Lung (tissue), 12 donors: Measurements from ENCODE around the gene EGFR. TPM values are rescaled to one million over a fixed set of nuclear protein-coding genes. Genes with fewer than 3 reads are reported as not detected.

Experiments used
- ATAC-seq: fragments of 200-7000 bp; cut with Tn5 transposase; one replicate; pipeline ENCODE4 v1.9.1; 2020; ENCODE audit warnings: moderate number of reproducible peaks; ENCODE audit not compliant: insufficient read depth, low FRiP score
- DNase-seq, 3 donors: peaks; one replicate each; pipeline ENCODE4 v3.0.0-alpha.2; 2013 to 2017
- H3K27ac ChIP-seq, 2 donors: one replicate each; pipeline ENCODE4 v1.5.1; 2013; ENCODE audit warnings: mild to moderate bottlenecking in 2 of 2, moderate library complexity in 2 of 2, control low read depth in 1 of 2, inconsistent platforms in 1 of 2, low read depth in 1 of 2, low read length in 1 of 2
- H3K27me3 ChIP-seq, 3 donors: one replicate each; pipeline ENCODE4 v1.5.1; 2013; ENCODE audit warnings: low read length in 2 of 3; ENCODE audit not compliant: control insufficient read depth in 3 of 3, insufficient read depth in 3 of 3
- H3K36me3 ChIP-seq, 4 donors: one replicate each; pipeline ENCODE4 v1.5.1; 2013; ENCODE audit warnings: low read length in 4 of 4, mild to moderate bottlenecking in 1 of 4, moderate library complexity in 1 of 4; ENCODE audit not compliant: control insufficient read depth in 4 of 4, insufficient read depth in 4 of 4
- H3K4me1 ChIP-seq, 5 donors: one replicate each; pipeline ENCODE4 v1.5.1; 2013; ENCODE audit warnings: low read length in 5 of 5, mild to moderate bottlenecking in 2 of 5, moderate library complexity in 1 of 5; ENCODE audit not compliant: control insufficient read depth in 5 of 5, insufficient read depth in 5 of 5
- H3K4me3 ChIP-seq: one replicate; pipeline ENCODE4 v1.5.1; 2013; ENCODE audit warnings: mild to moderate bottlenecking, control low read depth, moderate library complexity
- H3K9ac ChIP-seq, 2 donors: one replicate each; pipeline ENCODE4 v1.5.1; 2013; ENCODE audit warnings: low read length in 2 of 2, control low read depth in 1 of 2; ENCODE audit not compliant: insufficient read depth in 1 of 2
- H3K9me3 ChIP-seq, 4 donors: one replicate each; pipeline ENCODE4 v1.5.1; 2013; ENCODE audit warnings: low read length in 3 of 4, mild to moderate bottlenecking in 1 of 4, moderate library complexity in 1 of 4; ENCODE audit not compliant: control insufficient read depth in 4 of 4, insufficient read depth in 3 of 4
- WGBS, 2 donors: extraction: QIAGEN DNeasy Blood & Tissue Kit; methylation state at CpG; one replicate each; pipeline ENCODE4 v1.1.7; 2013; 5-methylcytosine and 5-hydroxymethylcytosine counted together
- polyA plus RNA-seq, 2 donors: library from polyadenylated mRNA; stranded (reverse); fragments of 200-250 nt; gene quantifications; one replicate each; pipeline ENCODE4 v1.2.1, GENCODE V29; 2013
- total RNA-seq, 2 donors: library from RNA; depleted of rRNA in 1 of 2; stranded (reverse); fragments of >200 nt in 1 of 2; gene quantifications; one replicate each; pipeline ENCODE4 v1.2.1, GENCODE V29; 2014 to 2021
- TF ChIP-seq, protein P1 (sequence below): IDR thresholded peaks from 2 replicates; pipeline ENCODE4 v1.5.1; 2012; ENCODE audit warnings: mild to moderate bottlenecking; ENCODE audit errors: control extremely low read depth, extremely low read depth
- donor health status: control.
- donor health status: control.
- donor health status: Bipolar disorder and iron deficiency.
- donor health status: healthy.
- donor health status: DM: yes; HTN: yes; CAD: no.

EGFR gene
- total and polyA plus RNA-seq, 4 donors = 11.6 to 78.7 (median 37.1) TPM

DNA sequence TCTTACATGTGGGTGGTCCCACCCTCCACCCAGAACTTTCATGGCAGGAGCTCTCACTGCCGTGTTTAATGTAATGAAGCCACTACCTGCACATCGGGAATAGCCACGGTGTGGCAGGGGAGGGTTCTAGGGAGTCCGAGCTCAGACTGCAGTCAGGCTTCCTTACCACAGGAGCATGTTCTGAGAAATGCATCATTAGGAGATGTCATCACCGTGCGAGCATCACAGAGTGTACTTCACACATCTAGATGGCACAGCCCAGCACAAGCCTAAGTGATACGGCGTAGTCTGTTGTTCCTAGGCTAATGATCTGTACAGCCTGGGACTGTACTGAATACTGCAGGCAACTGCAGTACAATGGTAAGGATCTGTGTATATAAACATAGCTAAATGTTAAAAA is 193.4 kb downstream of the EGFR start:
- DNase-seq (no peak), ATAC-seq (no peak)
- TF ChIP-seq, protein P1, sequence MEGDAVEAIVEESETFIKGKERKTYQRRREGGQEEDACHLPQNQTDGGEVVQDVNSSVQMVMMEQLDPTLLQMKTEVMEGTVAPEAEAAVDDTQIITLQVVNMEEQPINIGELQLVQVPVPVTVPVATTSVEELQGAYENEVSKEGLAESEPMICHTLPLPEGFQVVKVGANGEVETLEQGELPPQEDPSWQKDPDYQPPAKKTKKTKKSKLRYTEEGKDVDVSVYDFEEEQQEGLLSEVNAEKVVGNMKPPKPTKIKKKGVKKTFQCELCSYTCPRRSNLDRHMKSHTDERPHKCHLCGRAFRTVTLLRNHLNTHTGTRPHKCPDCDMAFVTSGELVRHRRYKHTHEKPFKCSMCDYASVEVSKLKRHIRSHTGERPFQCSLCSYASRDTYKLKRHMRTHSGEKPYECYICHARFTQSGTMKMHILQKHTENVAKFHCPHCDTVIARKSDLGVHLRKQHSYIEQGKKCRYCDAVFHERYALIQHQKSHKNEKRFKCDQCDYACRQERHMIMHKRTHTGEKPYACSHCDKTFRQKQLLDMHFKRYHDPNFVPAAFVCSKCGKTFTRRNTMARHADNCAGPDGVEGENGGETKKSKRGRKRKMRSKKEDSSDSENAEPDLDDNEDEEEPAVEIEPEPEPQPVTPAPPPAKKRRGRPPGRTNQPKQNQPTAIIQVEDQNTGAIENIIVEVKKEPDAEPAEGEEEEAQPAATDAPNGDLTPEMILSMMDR = no peak
- 59 to 70% methylated on average over 8 of the region's 8 CpGs for WGBS, 2 donors
- Histone ChIP-seq H3K36me3 (peaks cover 0 to 19% (median 12%) of the 10 kb centered on the region in 4 donors), H3K4me3 (no peak overlapping the region), H3K9me3 (peaks cover 0 to 2% (median 0%) of the 10 kb centered on the region in 4 donors), H3K27ac (peak overlapping the region in 1 of 2 donors; percentile 35), H3K27me3 (no peaks in the 10 kb centered on the region), H3K4me1 (peaks cover 0 to 13% (median 4%) of the 10 kb centered on the region in 5 donors), H3K9ac (no peak overlapping the region)

DNA sequence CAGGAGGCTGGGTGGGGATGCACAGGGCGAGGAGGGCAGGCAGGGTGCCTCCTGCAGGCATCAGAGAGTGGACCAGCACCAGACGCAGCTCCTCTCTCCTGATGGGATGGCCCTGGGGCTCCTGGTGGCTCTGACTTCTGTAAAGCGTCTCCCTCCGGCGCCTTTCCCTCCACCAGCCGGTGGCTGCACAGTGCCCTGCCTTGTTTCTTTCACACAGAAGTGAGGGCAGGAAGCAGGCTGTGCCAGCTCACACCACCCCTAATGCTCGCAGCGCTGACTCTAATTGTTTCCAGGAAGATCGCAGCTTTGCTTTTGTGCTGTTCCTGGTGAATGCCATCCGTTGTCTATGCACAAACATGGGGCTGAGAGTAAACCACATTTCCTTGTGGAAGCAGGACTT is 194.0 kb downstream of the EGFR start:
- H3K9ac ChIP-seq = no peak overlapping the region
- H3K4me3 ChIP-seq = no peak overlapping the region
- ATAC-seq (no peak), DNase-seq (no peak)
- H3K27ac ChIP-seq = peak overlapping the region in 1 of 2 donors; percentile 59
- TF ChIP-seq, protein P1 = no peak
- H3K36me3 ChIP-seq = peaks cover 0 to 16% (median 10%) of the 10 kb centered on the region in 4 donors
- no peaks in the 10 kb centered on the region for H3K9me3 ChIP-seq
- WGBS, 2 donors = 42 to 48% methylated on average over 10 of the region's 10 CpGs
- peaks cover 0 to 13% (median 4%) of the 10 kb centered on the region in 5 donors for H3K4me1 ChIP-seq
- no peaks in the 10 kb centered on the region for H3K27me3 ChIP-seq

DNA sequence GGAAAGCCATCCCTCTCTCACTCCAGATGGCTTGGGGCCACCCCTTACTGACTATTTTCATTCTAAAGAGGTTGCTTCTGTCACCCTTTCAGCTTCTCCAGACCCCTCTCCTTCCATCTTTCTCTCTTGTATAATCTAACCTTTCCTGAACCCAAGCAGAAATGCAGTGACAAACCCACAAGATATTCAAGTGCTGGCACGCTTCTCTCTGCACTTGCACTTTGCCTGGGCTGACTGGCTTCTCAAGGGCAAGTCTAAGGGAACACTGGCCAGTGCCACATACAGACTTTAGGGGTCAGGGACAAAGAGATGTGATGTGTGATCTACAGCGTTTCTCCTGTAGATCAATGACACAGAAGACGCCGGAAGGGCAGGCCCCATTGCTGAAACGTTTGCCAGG is 195.9 kb downstream of the EGFR start:
- no peak overlapping the region for H3K27ac ChIP-seq
- peaks cover 0 to 14% (median 4%) of the 10 kb centered on the region in 5 donors for H3K4me1 ChIP-seq
- H3K36me3 ChIP-seq = no peaks in the 10 kb centered on the region
- H3K27me3 ChIP-seq = no peaks in the 10 kb centered on the region
- H3K9me3 ChIP-seq = no peaks in the 10 kb centered on the region
- WGBS, 2 donors = 76 to 79% methylated on average over 5 of the region's 5 CpGs
- DNase-seq = no peak
- ATAC-seq = no peak
- H3K9ac ChIP-seq = no peak overlapping the region
- TF ChIP-seq, protein P1 = no peak
- H3K4me3 ChIP-seq = no peak overlapping the region

DNA sequence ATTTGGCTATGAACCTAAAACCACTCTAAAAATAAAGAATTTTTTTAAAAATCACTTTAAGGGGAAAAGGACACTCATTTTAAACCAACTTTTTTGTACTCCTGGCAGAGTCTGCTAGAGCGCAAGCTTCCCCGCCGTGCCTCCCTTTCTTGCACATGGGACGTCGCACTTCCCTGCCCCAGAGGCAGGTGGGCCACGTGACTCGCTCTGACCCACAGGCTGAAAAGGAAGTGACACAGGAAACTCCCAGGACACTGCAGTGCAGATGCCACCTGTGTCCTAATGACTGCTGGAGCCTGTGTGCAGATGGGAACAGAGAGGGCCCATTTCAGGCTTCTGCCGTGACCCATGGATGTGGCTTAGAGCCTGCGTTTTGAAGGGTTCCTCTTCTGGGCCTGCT is 204.2 kb downstream of the EGFR start:
- WGBS, 2 donors = 79 to 82% methylated on average over 9 of the region's 9 CpGs
- TF ChIP-seq, protein P1 = no peak
- Histone ChIP-seq H3K9me3 (no peaks in the 10 kb centered on the region), H3K27ac (no peak overlapping the region), H3K4me1 (peaks cover 0 to 1% (median 0%) of the 10 kb centered on the region in 5 donors), H3K4me3 (no peak overlapping the region), H3K36me3 (no peaks in the 10 kb centered on the region), H3K9ac (no peak overlapping the region), H3K27me3 (no peaks in the 10 kb centered on the region)
- ATAC-seq (no peak), DNase-seq (no peak)
